Airway epithelial cell (primary cell): Measurements from ENCODE around the gene GPI. TPM values are rescaled to one million over a fixed set of nuclear protein-coding genes. Genes with fewer than 3 reads are reported as not detected.

Experiments used
- total RNA-seq: library from RNA; depleted of rRNA; stranded (reverse); fragments of >200 nt; gene quantifications from 2 replicates; pipeline ENCODE4 v1.2.3, GENCODE V29; 2015

The GPI gene
- total RNA-seq, result 385 and 386 TPM in 2 replicates

GRCh38 chr19:34364830-34365462, at the start of gene GPI:
TSS of gene GPI (plus strand) at chr19:34365196. CDS start at chr19:34365267, 71 bp downstream.

GRCh38 chr19:34404109-34404909, 39.3 kb downstream of the GPI start, which contains the start of gene PDCD2L:
TSS of gene PDCD2L (plus strand) at chr19:34404399. CDS start at chr19:34404431, 32 bp downstream.

Other genes starting within 250 kb of the GPI start
- gene LSM14A, start 192.7 kb upstream of the GPI start, total RNA-seq, result 29.4 and 51.3 TPM in 2 replicates
- gene GARRE1, start 110.6 kb upstream of the GPI start, total RNA-seq, result 4.1 and 5.6 TPM in 2 replicates
- gene PDCD2L, start 39.2 kb downstream of the GPI start, total RNA-seq, result 28.4 and 28.7 TPM in 2 replicates
- 87.1 and 106 TPM in 2 replicates for gene UBA2, start 63.2 kb downstream of the GPI start, total RNA-seq
- gene WTIP, start 116.6 kb downstream of the GPI start, total RNA-seq, result 3.5 and 12.5 TPM in 2 replicates